Cardiac fibroblast (primary cell): ENCODE data around the gene PAPOLG.
A peak's percentile ranks its signal among the peaks of the same experiment; 100 is the strongest.

ENCODE experiments used
- DNase-seq, 2 donors: peaks; one replicate each; pipeline versions ENCODE4 v3.0.0 to v3.0.0-alpha.2; 2010; ENCODE audit warnings: low read depth in 2 of 2
- H3K4me3 ChIP-seq, 2 donors: replicated peaks in 1 of 2; 1 replicate in 1 of 2; 2 replicates in 1 of 2; pipeline ENCODE4 v1.5.1; 2011; ENCODE audit warnings: low read depth in 2 of 2, low read length in 2 of 2, mild to moderate bottlenecking in 2 of 2, moderate library complexity in 1 of 2
- CTCF ChIP-seq: IDR thresholded peaks from one replicate; pipeline ENCODE4 v1.5.1; 2011; ENCODE audit warnings: low read depth, mild to moderate bottlenecking, low read length, inconsistent platforms

PAPOLG gene

GRCh38 chr2:60719331-60719730 lies 36.7 kb upstream of the PAPOLG start:
- no peak overlapping the region for H3K4me3 ChIP-seq
- TF ChIP-seq CTCF: no peak
- DNase-seq: no peak

DNA sequence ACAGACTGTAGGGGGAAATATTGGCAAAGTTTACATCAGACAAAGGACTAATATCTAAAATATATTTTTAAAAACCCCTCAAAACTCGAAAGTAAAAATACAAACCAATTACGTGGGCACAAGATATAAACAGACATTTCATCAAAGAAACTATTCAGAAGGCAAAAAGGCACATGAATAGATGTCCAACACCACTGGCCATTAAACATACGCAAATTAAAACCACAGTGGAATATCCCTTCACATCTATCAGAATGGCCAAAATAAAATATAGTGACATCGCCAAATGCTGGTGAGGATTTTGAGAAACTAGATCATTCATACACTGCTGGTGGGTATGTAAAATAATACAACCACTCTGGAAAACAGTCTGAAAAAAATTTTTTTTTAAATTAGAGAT lies 30.6 kb upstream of the PAPOLG start:
- no peak overlapping the region for H3K4me3 ChIP-seq
- no peak for DNase-seq
- no peak for TF ChIP-seq CTCF

GRCh38 chr2:60728855-60729254 lies 27.2 kb upstream of the PAPOLG start:
- no peak for TF ChIP-seq CTCF
- no peak overlapping the region for H3K4me3 ChIP-seq
- DNase-seq: no peak

DNA sequence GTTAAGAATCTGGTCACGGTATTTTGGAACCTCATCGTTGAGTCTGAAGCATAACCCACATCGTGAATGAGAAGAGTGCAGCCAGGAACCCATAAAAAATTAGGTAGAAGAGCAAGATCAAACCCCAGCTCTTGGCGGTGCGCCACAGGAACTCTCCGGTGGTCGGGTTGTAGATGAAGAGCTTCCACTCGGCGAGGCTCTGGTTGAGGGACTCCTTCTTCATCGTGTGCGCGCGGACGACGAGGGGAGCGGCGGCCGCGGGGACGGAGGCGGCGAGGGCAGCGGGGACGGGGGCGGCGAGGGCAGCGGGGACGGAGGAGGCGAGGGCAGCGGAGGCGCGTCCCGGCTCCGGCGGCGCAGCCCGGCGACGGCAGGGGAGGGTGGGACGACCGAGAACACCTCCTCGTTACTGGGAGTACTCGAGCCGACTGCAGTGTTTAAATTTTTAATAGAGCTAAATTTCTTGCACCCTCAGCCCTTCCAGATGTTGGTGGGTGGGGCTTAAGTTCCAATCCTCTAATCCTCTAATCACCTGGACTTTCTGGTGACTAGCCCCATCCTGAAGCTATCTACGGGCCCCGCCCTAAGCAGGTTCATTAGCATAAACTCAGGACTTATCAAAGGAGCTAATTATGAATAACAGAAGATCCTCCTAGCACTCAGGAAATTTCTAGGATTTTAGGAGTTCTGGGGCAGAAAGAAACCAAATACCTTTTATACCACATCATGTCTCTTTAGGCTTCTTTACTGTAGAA lies 20.4 kb upstream of the PAPOLG start:
- H3K4me3 ChIP-seq: peak overlapping the region; percentile 25 to 35
- TF ChIP-seq CTCF: no peak
- DNase-seq: no peak

DNA sequence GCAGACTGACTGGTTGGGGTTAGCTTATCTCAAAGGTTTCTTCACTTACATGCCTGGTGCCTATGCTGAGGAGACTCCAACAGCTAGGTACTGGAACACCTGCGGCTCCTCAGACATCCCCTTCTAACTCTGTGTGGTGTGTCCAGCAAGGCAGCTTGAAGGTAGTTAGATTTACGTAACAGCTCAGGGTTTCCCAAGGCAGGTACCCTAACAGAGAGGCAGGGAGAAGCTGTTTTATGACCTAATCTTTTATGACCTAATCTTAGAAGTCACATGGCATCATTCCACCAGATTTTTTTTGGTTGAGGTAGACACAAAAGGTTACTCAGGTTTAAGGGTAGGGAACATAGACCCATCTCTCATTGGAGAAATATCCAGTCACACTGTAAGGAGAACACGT lies 17.4 kb upstream of the PAPOLG start:
- TF ChIP-seq CTCF: no peak
- H3K4me3 ChIP-seq: no peak overlapping the region
- DNase-seq: no peak

DNA sequence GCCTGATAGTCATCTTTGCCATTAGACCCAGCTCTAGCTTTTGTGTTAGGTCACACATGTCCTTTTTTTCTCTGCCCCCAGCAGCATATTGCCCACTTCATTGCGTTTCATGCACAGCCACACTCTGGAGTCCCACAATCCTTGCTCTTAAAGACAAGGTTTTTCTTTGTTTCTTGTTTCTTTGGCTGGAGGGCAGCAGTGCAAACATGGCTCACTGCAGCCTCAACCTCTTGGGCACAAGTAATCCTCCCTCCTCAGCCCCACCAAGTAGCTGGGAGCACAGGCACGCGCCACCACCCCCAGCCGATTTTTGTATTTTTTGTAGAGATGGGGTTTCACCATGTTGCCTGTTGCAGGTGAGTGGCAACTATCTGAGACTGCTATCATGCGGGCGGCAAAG lies 16.9 kb upstream of the PAPOLG start:
- no peak for DNase-seq
- no peak overlapping the region for H3K4me3 ChIP-seq
- TF ChIP-seq CTCF: no peak

DNA sequence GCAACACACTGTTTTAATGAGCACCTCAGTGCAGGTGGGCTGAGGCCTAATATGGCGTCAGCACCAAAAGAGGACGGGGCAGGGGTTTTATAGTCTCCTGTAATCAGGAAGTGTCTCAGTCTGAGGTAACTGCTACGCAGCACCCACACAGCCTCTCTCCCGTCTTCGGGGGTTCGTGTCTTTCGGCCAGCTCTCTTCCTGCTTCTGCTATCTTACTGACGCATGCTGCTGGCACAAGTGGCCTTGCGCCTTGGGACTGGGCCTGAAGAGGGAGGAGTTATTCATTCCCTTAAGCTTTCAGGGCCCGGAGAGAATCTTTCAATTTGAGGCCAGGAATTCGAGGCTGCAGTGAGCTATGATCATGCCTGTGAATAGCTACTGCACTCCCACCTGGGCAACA lies 14.5 kb upstream of the PAPOLG start:
- H3K4me3 ChIP-seq: no peak overlapping the region
- TF ChIP-seq CTCF: no peak
- DNase-seq: peak; percentile 43 to 52
